Measurements from ENCODE around the gene MRGPRF.

The MRGPRF gene

GRCh38 chr11:69035946-69036340 is 22.9 kb upstream of the MRGPRF start:
- DNase-seq (ENCODE audit: low spot score) = no peak
- no peak for TF ChIP-seq CTCF (conservative IDR thresholded peaks at IDR 0.05; ENCODE audit: low read depth)
- CTCF ChIA-PET = no interaction called here
- H3K27ac ChIP-seq = no peak overlapping the region
- POLR2A ChIA-PET (ENCODE audit: low non-redundant PET) = interaction anchor here (0.6 kb wide), 1 partner anchor 14 kb away, joined by 3 read pairs; no protein-coding TSS in a partner anchor

GRCh38 chr11:69035150-69035945 is 22.3 kb upstream of the MRGPRF start:
- TF ChIP-seq CTCF (conservative IDR thresholded peaks at IDR 0.05; ENCODE audit: low read depth) = no peak
- no peak for DNase-seq (ENCODE audit: low spot score)
- ChIA-PET CTCF (interaction anchor here (1.2 kb wide), 1 partner anchor 8 kb away, joined by 4 read pairs; no protein-coding TSS in a partner anchor), POLR2A (ENCODE audit: low non-redundant PET) (interaction anchor here (0.6 kb wide), 1 partner anchor 14 kb away, joined by 3 read pairs; no protein-coding TSS in a partner anchor)
- H3K27ac ChIP-seq = no peak overlapping the region

GRCh38 chr11:69034123-69034867 is 21.2 kb upstream of the MRGPRF start:
- POLR2A ChIA-PET (ENCODE audit: low non-redundant PET) = no interaction called here
- CTCF ChIA-PET = interaction anchor here (1.2 kb wide), 1 partner anchor 10 kb away, joined by 4 read pairs; no protein-coding TSS in a partner anchor
- H3K27ac ChIP-seq = no peak overlapping the region
- DNase-seq (ENCODE audit: low spot score) = no peak
- TF ChIP-seq CTCF (conservative IDR thresholded peaks at IDR 0.05; ENCODE audit: low read depth) = no peak

GRCh38 chr11:69033431-69033830 is 20.4 kb upstream of the MRGPRF start:
- ChIA-PET CTCF (no interaction called here), POLR2A (ENCODE audit: low non-redundant PET) (no interaction called here)
- DNase-seq (ENCODE audit: low spot score) = no peak

GRCh38 chr11:69032833-69033232 is 19.8 kb upstream of the MRGPRF start:
- POLR2A ChIA-PET (ENCODE audit: low non-redundant PET) = no interaction called here
- no peak overlapping the region for H3K27ac ChIP-seq
- CTCF ChIA-PET = no interaction called here
- no peak for TF ChIP-seq CTCF (conservative IDR thresholded peaks at IDR 0.05; ENCODE audit: low read depth)
- no peak for DNase-seq (ENCODE audit: low spot score)

More at GRCh38 chr11:69033431-69033830, 20.4 kb upstream of the MRGPRF start:
- no peak for TF ChIP-seq CTCF (conservative IDR thresholded peaks at IDR 0.05; ENCODE audit: low read depth)
- H3K27ac ChIP-seq = no peak overlapping the region

- no peak for TF ChIP-seq CTCF (conservative IDR thresholded peaks at IDR 0.05; ENCODE audit: low read depth)
- H3K27ac ChIP-seq = no peak overlapping the region
- ChIA-PET POLR2A (ENCODE audit: low non-redundant PET) (no interaction called here), CTCF (interaction anchor here (0.6 kb wide), 1 partner anchor 1166 kb away, joined by 3 read pairs; no protein-coding TSS in a partner anchor)
- DNase-seq (ENCODE audit: low spot score) = no peak
These were observed 17.3 kb upstream of the MRGPRF start for GRCh38 chr11:69030301-69030700.
